Stromal cell of bone marrow (primary cell): Measurements from ENCODE around the gene SLC8A1.

Source experiments
- DNase-seq: peaks from one replicate; pipeline ENCODE4 v3.0.0-alpha.2; 2012; ENCODE audit warnings: low read depth

SLC8A1 gene

GRCh38 chr2:40458271-40458794, 6.4 kb upstream of the SLC8A1 start:
- no peak for DNase-seq

DNA sequence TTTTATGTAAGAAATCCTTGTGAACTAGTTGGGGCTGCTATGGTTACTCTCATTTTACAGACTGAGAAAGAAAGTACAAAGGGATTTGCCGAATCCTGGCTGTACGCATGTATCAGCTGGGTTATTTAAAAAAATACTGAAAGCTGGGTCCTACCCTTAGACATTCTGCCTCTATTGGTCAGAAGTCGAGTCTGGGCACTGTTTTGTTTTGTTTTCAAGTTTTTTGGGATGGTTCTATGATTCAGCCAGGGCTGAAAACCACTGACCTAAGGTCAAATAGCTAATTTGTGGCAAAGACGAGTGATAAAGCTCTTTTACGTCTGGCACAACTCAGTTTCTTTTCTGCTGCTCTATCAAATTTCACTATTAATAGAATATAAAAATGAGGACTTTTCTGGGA, 5.9 kb upstream of the SLC8A1 start:
- peak; percentile 60 for DNase-seq

DNA sequence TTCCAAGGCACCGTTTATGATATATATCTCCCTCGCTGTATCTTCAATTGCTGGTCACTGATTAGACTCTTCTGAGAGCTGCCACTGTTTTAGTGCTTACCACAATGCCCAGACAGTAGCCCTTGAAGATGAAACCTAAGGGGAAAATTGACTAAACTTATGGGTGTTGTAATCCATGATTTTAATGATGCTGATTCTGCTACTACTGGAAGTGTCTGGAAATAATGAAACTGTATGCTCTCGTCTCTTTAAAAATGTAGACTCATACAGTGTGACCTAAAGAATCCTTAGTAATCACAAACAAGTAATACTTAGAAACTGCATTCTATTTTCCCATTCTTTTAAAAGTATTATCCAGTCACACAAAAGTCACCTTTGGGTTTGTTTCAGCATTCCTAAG, 5.5 kb upstream of the SLC8A1 start:
- DNase-seq, result no peak

GRCh38 chr2:40456926-40457325, 5.0 kb upstream of the SLC8A1 start:
- DNase-seq, result no peak

DNA sequence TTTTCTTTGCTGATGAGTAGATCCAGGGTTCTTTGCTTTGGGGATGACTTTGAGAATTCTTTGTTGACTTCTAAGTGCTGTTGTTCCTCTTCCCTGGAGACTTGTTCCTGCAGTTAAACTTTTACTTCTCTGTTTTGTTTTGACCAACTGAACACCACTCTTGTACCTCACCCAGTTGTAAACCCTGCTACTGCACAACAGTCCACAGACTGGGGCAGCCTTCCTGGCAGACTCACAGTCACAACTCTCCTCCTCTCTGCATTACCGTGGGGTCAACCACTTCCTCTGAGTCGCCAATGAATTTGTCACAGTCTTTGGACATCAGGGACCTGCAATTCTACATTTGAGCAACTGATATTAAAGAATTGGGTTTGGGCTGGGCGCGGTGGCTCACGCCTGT, 3.8 kb upstream of the SLC8A1 start:
- DNase-seq, result no peak

GRCh38 chr2:40454321-40454720, 2.4 kb upstream of the SLC8A1 start:
- no peak for DNase-seq

GRCh38 chr2:40452786-40453185, 896 bp upstream of the SLC8A1 start:
- DNase-seq, result no peak

- peak; percentile 50 for DNase-seq
These were observed 977 bp downstream of the SLC8A1 start for GRCh38 chr2:40450796-40451430.

DNA sequence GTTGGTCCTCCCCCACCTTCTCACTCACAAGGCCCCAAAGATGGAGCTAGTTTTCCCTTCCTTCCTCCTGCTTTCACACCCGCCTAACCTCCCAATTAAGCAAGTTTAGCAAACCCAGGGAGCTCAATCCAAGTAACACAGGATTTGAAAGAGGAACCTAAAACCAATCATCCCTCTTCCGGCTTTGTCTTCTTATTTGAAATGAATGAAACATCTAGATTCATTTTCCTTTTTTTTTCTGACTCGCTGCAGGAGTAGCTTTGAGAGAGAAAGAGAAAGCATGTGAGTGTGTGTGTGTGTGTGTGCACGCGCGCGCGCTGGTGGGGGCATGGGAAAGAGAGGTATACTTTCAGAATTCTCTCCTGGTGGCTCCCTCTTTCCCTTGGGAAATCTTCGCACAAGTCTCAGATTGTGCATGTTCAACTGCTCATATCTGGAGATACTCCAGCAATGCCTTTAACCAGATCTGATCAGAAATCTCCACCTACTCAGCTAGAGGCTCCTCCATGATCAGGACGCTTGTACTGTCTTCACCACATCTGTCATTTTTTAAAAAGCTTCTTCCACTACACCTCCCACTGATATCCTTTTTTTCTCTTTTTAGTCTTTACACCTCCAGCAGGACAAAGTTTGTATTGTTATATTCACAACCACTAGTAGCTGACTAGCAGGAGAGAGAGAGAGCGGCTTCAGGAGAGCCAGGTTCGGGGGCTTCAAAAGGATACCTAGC, 1.7 kb downstream of the SLC8A1 start:
- peak; percentile 9 for DNase-seq

DNA sequence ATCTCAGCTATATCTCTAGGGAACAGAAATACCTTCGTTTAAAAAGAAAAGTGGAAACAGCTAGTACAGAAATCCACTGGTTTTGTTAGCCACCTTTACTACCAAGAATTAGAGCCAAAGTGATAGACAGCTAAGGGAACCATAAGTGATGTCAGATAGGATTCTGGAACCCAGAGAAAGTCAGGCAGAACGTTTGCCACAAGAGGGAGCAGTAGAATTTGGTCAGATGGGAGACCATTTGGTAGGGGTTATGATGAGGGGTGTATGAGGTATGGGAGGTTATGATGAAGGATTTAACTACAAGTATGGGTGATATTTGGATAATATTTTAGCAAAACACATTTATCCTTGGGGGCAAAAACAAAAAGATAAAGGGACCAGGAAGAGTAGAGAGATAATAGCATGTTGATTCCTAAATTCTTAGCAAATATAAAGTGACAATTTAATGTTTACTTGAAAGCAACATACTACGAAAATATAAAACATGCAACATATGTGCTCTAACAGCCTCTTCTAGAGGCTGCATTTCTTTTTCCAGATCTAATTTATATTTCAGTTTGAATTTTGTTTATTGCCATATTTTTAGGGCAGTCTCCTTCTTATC, 3.3 kb downstream of the SLC8A1 start:
- peak; percentile 13 for DNase-seq

- DNase-seq, result no peak
These were observed 6.4 kb downstream of the SLC8A1 start for GRCh38 chr2:40445467-40445866.

DNA sequence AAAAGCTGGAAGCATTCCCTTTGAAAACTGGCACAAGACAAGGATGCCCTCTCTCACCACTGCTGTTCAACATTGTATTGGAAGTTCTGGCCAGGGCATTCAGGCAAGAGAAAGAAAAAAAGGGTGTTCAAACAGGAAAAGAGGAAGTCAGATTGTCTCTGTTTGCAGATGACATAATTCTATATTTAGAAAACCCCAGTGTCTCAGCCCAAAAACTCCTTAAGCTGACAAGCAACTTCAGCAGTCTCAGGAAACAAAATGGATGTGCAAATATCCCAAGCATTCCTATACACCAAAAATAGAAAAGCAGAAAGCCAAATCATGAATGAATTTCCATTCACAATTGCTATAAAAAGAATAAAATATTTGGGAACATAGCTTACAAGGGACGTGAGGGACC, 11.1 kb downstream of the SLC8A1 start:
- DNase-seq, result no peak

- no peak for DNase-seq
These were observed 12.4 kb downstream of the SLC8A1 start for GRCh38 chr2:40439473-40439872.

- DNase-seq, result no peak
These were observed 15.8 kb downstream of the SLC8A1 start for GRCh38 chr2:40436093-40436475.

DNA sequence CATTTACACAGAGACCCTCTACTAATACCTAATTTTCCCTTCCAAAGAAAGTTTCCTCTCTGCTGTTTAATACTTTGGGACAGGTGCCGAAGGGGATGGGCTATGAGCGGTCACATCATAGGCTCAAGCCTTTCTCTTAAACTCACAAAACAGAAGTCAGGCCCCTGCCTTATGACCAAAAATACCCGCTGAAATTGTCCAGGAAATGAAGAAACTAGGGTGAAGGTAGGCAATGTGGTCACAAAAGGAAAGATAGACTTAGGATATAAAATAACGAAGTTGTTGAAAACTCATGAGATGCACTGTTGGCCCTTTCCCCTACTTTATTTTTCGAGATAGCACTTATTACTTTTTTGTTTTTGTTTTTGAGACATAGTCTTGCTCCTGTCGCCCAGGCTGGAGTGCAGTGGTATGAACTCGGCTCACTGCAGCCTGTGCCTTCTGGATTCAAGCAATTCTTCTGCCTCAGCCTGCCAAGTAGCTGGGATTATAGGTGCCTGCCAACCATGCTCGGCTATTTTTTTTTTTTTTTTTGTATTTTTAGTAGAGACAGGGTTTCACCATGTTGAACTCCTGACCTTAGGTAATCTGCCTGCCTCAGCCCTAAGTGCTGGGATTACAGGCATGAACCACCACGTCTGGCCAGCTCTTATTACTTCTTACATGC, 16.3 kb downstream of the SLC8A1 start:
- DNase-seq, result no peak

DNA sequence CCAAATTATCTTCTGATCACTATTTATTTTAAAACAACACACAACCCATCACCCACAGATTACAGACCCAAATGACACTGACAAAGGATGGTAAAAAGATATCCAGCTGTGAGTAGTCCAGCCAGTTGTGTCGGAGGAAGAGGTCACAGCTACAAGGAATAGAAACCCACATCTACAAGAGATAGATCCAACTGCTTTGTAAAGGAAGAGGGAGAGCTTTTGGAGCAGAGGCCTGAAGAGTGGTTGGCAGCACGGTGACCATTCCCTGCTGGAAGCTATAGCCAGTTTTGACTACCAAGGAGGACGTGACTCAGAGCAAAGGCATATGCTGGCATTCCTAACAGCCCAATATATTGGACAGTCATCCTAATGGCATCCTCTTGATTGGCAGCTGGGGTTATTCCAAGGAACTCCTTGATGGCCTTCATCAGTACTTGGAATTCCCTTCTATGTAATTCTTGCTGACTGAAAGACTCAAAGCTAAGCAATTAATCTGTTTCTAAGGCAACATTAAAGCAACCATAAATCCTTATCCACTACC, 17.1 kb downstream of the SLC8A1 start:
- peak; percentile 83 for DNase-seq

- DNase-seq, result no peak
These were observed 18.2 kb downstream of the SLC8A1 start for GRCh38 chr2:40433736-40434135.

GRCh38 chr2:40432921-40433483, 18.9 kb downstream of the SLC8A1 start:
- DNase-seq, result no peak

DNA sequence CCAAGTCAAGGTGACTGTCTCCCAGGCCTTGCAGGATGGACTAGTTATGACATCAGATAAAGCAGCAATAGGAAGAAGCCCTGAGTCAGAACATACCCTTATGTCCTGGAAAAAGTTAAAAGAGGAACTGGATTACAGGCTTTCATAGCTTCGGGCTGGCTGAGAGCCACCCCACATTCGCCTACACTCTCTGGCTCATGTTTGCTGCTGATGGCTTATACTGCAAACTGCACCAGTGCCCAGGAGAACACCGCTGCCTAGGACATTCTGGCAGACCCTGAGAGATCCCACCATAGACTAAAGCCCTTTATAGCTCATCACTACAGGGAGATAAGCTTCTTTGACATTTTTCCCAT, 20.3 kb downstream of the SLC8A1 start:
- DNase-seq, result peak; percentile 72

- DNase-seq, result no peak
These were observed 20.9 kb downstream of the SLC8A1 start for GRCh38 chr2:40430776-40431599.

- DNase-seq, result no peak
These were observed 23.5 kb downstream of the SLC8A1 start for GRCh38 chr2:40428439-40428838.
